Measurements from ENCODE around the gene L3MBTL2.
"Not testable (repeated sequence)": the region's sequence is repeated elsewhere in the genome, so short reads cannot be mapped to it uniquely, and the experiment has no call there.

Gene L3MBTL2

GRCh38 chr22:41204992-41205900 lies at the start of gene L3MBTL2:
Gene L3MBTL2, plus strand, starts transcription at chr22:41205312. Its CDS starts 51 bp downstream, at chr22:41205363.
- DNase-seq (ENCODE audit: low read depth in 2 of 2): peak; percentile 97 to 98

GRCh38 chr22:41157083-41157482 lies 48.0 kb upstream of the L3MBTL2 start:
- DNase-seq (ENCODE audit: low read depth in 2 of 2): no peak

- DNase-seq (ENCODE audit: low read depth in 2 of 2): no peak
Observed at GRCh38 chr22:41169157-41169556, 36.0 kb upstream of the L3MBTL2 start.

- no peak for DNase-seq (ENCODE audit: low read depth in 2 of 2)
Observed at GRCh38 chr22:41171996-41172395, 33.1 kb upstream of the L3MBTL2 start.

GRCh38 chr22:41175546-41175945 lies 29.6 kb upstream of the L3MBTL2 start:
- DNase-seq (ENCODE audit: low read depth in 2 of 2): no peak

GRCh38 chr22:41177040-41177621 lies 28.0 kb upstream of the L3MBTL2 start:
- no peak for DNase-seq (ENCODE audit: low read depth in 2 of 2)

GRCh38 chr22:41177622-41178424 lies 27.3 kb upstream of the L3MBTL2 start:
- DNase-seq (ENCODE audit: low read depth in 2 of 2): no peak

- DNase-seq (ENCODE audit: low read depth in 2 of 2): no peak
Observed at GRCh38 chr22:41178425-41178975, 26.6 kb upstream of the L3MBTL2 start.

GRCh38 chr22:41180362-41180761 lies 24.8 kb upstream of the L3MBTL2 start:
- not testable (repeated sequence) for DNase-seq (ENCODE audit: low read depth in 2 of 2)

- no peak for DNase-seq (ENCODE audit: low read depth in 2 of 2)
Observed at GRCh38 chr22:41180926-41181325, 24.2 kb upstream of the L3MBTL2 start.

- DNase-seq (ENCODE audit: low read depth in 2 of 2): no peak
Observed at GRCh38 chr22:41181349-41182241, 23.5 kb upstream of the L3MBTL2 start.

GRCh38 chr22:41184679-41185078 lies 20.4 kb upstream of the L3MBTL2 start:
- no peak for DNase-seq (ENCODE audit: low read depth in 2 of 2)

- no peak for DNase-seq (ENCODE audit: low read depth in 2 of 2)
Observed at GRCh38 chr22:41191467-41191866, 13.6 kb upstream of the L3MBTL2 start.

GRCh38 chr22:41193829-41194228 lies 11.3 kb upstream of the L3MBTL2 start:
- no peak for DNase-seq (ENCODE audit: low read depth in 2 of 2)

- DNase-seq (ENCODE audit: low read depth in 2 of 2): peak; percentile 73 to 78
Observed at GRCh38 chr22:41197038-41197972, 7.8 kb upstream of the L3MBTL2 start.

GRCh38 chr22:41198027-41198580 lies 7.0 kb upstream of the L3MBTL2 start:
- peak; percentile 42 to 64 for DNase-seq (ENCODE audit: low read depth in 2 of 2)

- DNase-seq (ENCODE audit: low read depth in 2 of 2): no peak
Observed at GRCh38 chr22:41201141-41201540, 4.0 kb upstream of the L3MBTL2 start.

- no peak for DNase-seq (ENCODE audit: low read depth in 2 of 2)
Observed at GRCh38 chr22:41203118-41203517, 2.0 kb upstream of the L3MBTL2 start.

GRCh38 chr22:41204066-41204465 lies 1.0 kb upstream of the L3MBTL2 start:
- DNase-seq (ENCODE audit: low read depth in 2 of 2): no peak

Measured in stimulated activated CD4-positive, alpha-beta T cell treated with anti-CD3 and anti-CD28 coated beads, Interleukin-4, amount 100 ng/mL, for 48 hours (primary cell).